DOHH2 (cell line): Measurements from ENCODE around the gene GMDS.

Source experiments
- H3F3A ChIP-seq: fragments of 200-600 bp; sonication (generic), shearing (Covaris generic); 2 replicates; pipeline ENCODE4 v1.6.0; 2016; ENCODE audit warnings: antibody characterized with exemption, mild to moderate bottlenecking; ENCODE audit not compliant: control insufficient read depth, insufficient read depth
- H3K27ac ChIP-seq: fragments of 200-600 bp; sonication (generic); 2 replicates; pipeline ENCODE4 v1.5.1; 2014; ENCODE audit warnings: low read depth, mild to moderate bottlenecking, low read length, moderate library complexity
- H3K27me3 ChIP-seq: fragments of 200-600 bp; sonication (generic); 2 replicates; pipeline ENCODE4 v1.6.1; 2014; ENCODE audit warnings: mild to moderate bottlenecking, low read length, mixed read lengths; ENCODE audit not compliant: control insufficient read depth
- H3K36me3 ChIP-seq: fragments of 200-600 bp; sonication (generic); 2 replicates; pipeline ENCODE4 v1.6.1; 2014; ENCODE audit warnings: mild to moderate bottlenecking, low read length, moderate library complexity, mixed read lengths; ENCODE audit not compliant: control insufficient read depth
- H3K4me1 ChIP-seq: fragments of 200-600 bp; sonication (generic); 2 replicates; pipeline ENCODE4 v1.6.1; 2014; ENCODE audit warnings: mild to moderate bottlenecking, low read length, mixed read lengths; ENCODE audit not compliant: control insufficient read depth
- H3K4me2 ChIP-seq: fragments of 200-600 bp; sonication (generic); 2 replicates; pipeline ENCODE4 v1.6.0; 2014; ENCODE audit warnings: mild to moderate bottlenecking, low read length, moderate library complexity
- H3K4me3 ChIP-seq: fragments of 200-600 bp; sonication (generic); 2 replicates; pipeline ENCODE4 v1.5.1; 2014; ENCODE audit warnings: mild to moderate bottlenecking, low read length, mixed read lengths
- H3K79me2 ChIP-seq: fragments of 200-600 bp; sonication (generic); 2 replicates; pipeline ENCODE4 v1.6.1; 2014; ENCODE audit warnings: mild to moderate bottlenecking, low read length, mixed read lengths; ENCODE audit not compliant: control insufficient read depth
- H3K9me2 ChIP-seq: fragments of 200-600 bp; sonication (generic); replicated peaks from 2 replicates; pipeline ENCODE4 v1.6.1; 2014; ENCODE audit warnings: mild to moderate bottlenecking, low read length, mixed read lengths; ENCODE audit not compliant: control insufficient read depth
- H3K9me3 ChIP-seq: fragments of 200-600 bp; sonication (generic); 2 replicates; pipeline ENCODE4 v1.6.1; 2014; ENCODE audit warnings: antibody characterized with exemption, low read length, mixed read lengths; ENCODE audit not compliant: control insufficient read depth, insufficient read depth
- H4K20me1 ChIP-seq: fragments of 200-600 bp; sonication (generic); 2 replicates; pipeline ENCODE4 v1.6.0; 2014; ENCODE audit warnings: low read depth, mild to moderate bottlenecking, antibody characterized with exemption, low read length, moderate library complexity; ENCODE audit not compliant: control insufficient read depth, insufficient read depth
- EZH2phosphoT487 ChIP-seq: fragments of 200-600 bp; sonication (generic); IDR thresholded peaks from 2 replicates; pipeline ENCODE4 v1.6.1; 2017; ENCODE audit warnings: borderline replicate concordance, mild to moderate bottlenecking, antibody characterized with exemption, low read length, moderate library complexity, mixed read lengths
- TF ChIP-seq, protein P1 (sequence below): fragments of 200-600 bp; sonication (generic); IDR thresholded peaks from one replicate; pipeline ENCODE4 v1.5.1; 2014; ENCODE audit warnings: antibody characterized with exemption, mild to moderate bottlenecking, low read depth, low read length; ENCODE audit not compliant: poor library complexity, severe bottlenecking

Gene GMDS

DNA sequence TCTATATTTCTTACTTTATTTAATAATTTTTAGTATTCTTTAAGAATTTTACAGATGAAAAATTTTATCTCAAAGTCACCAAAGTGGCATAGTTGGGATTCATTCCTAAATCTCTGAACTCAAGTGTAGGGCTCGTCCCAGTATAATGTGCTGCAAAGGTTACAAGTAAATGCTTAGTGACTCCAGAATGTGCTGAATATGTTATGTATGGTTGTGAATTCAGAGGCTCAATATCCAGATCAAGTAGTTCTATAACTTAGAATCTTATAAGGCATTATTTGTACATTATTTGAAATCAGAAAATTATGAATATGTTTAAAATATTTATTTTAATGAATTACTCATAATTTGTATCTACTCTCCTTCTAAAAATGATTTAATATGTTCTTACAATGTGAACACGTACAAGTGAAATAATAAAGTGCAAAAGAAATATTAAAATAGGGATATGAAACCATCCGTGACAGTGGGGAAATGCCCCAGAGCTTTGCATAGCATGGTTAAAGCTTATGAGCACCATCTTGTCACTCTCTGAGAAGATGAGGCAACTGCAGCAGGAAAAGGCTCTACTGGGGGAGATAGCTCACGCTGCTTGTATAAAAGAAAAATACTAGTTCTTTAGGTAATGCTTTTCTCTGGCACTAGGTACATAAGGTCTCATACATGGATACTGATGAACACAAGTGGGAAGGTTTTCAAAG is 376.7 kb downstream of the GMDS start:
- H3K36me3 ChIP-seq: no peaks in the 10 kb centered on the region

DNA sequence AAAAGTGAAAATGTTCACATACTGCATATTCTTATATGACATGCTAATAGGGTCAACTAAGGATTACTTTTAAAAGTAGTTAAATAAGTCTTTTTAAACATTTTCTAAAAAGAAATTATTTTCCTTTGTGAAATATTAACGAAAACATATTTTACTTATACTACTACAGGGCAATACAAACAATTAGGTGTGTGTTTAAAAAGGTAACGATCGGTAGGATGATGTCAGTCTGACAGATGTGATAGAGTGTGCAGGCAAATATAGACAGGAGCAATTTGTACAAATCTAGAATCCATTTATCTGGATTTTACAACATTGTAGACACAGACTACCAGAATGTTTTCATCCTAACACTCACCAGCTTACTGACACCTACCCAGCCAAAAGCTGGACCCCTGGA is 378.2 kb downstream of the GMDS start:
- Histone ChIP-seq H3K9me3 (no peaks in the 10 kb centered on the region), H3K4me3 (no peak overlapping the region), H3K36me3 (no peaks in the 10 kb centered on the region), H3F3A (no peaks in the 10 kb centered on the region), H3K27me3 (no peaks in the 10 kb centered on the region), H4K20me1 (no peaks in the 10 kb centered on the region), H3K9me2 (no peaks in the 10 kb centered on the region), H3K4me2 (no peak overlapping the region), H3K27ac (no peak overlapping the region), H3K79me2 (no peaks in the 10 kb centered on the region), H3K4me1 (peaks cover 36% of the 10 kb centered on the region)
- TF ChIP-seq, protein P1, sequence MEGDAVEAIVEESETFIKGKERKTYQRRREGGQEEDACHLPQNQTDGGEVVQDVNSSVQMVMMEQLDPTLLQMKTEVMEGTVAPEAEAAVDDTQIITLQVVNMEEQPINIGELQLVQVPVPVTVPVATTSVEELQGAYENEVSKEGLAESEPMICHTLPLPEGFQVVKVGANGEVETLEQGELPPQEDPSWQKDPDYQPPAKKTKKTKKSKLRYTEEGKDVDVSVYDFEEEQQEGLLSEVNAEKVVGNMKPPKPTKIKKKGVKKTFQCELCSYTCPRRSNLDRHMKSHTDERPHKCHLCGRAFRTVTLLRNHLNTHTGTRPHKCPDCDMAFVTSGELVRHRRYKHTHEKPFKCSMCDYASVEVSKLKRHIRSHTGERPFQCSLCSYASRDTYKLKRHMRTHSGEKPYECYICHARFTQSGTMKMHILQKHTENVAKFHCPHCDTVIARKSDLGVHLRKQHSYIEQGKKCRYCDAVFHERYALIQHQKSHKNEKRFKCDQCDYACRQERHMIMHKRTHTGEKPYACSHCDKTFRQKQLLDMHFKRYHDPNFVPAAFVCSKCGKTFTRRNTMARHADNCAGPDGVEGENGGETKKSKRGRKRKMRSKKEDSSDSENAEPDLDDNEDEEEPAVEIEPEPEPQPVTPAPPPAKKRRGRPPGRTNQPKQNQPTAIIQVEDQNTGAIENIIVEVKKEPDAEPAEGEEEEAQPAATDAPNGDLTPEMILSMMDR: no peak
- TF ChIP-seq EZH2phosphoT487: no peak

More for the DNA sequence above, 376.7 kb downstream of the GMDS start:
- Histone ChIP-seq H3K4me2 (peak overlapping the region; percentile 77), H3K27ac (peak overlapping the region; percentile 65), H3F3A (no peaks in the 10 kb centered on the region), H3K4me3 (peak overlapping the region; percentile 61), H3K79me2 (no peaks in the 10 kb centered on the region), H3K27me3 (no peaks in the 10 kb centered on the region), H4K20me1 (no peaks in the 10 kb centered on the region), H3K4me1 (peaks cover 36% of the 10 kb centered on the region), H3K9me2 (no peaks in the 10 kb centered on the region), H3K9me3 (no peaks in the 10 kb centered on the region)
- TF ChIP-seq, protein P1: no peak
- no peak for TF ChIP-seq EZH2phosphoT487

DNA sequence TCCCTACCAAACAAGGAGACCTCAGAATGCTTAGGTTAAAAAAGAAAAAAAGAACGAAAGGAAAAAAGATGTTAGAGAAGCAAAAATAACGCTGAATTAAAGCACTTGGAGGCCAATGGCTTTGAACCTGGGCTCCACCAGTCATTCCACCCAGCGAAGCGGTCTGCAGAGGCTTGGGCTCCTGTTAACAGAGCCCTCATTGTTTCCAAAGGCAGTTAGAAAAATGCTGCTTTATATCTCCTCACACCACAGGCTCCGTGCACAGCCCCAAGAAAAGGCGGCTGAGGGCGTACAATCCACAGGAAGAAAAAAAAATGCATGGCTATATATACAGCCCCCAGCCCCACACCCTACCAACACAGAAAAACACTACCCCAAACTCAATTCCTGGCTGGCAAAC is 379.8 kb downstream of the GMDS start:
- TF ChIP-seq EZH2phosphoT487: no peak
- TF ChIP-seq, protein P1: no peak

More for the DNA sequence above, 379.8 kb downstream of the GMDS start:
- H3K4me1 ChIP-seq: peaks cover 40% of the 10 kb centered on the region
- H3K79me2 ChIP-seq: no peaks in the 10 kb centered on the region
- H3K27me3 ChIP-seq: no peaks in the 10 kb centered on the region
- no peaks in the 10 kb centered on the region for H3K9me2 ChIP-seq
- H3K36me3 ChIP-seq: no peaks in the 10 kb centered on the region
- H3K4me3 ChIP-seq: no peak overlapping the region
- H3K27ac ChIP-seq: no peak overlapping the region
- no peaks in the 10 kb centered on the region for H4K20me1 ChIP-seq
- H3K9me3 ChIP-seq: no peaks in the 10 kb centered on the region
- H3F3A ChIP-seq: no peaks in the 10 kb centered on the region
- H3K4me2 ChIP-seq: no peak overlapping the region
